GM19193 (cell line): ENCODE results near the gene ZFC3H1.

Experiments used
- POLR2A ChIP-seq: IDR thresholded peaks from 4 replicates; pipeline ENCODE4 v1.6.1; 2011; ENCODE audit not compliant: insufficient read depth, insufficient read length; ENCODE audit errors: extremely low read depth

The ZFC3H1 gene

GRCh38 chr12:71654200-71654599 lies 9.4 kb downstream of the ZFC3H1 start:
- no peak for TF ChIP-seq POLR2A

- TF ChIP-seq POLR2A, result no peak
Observed at GRCh38 chr12:71653137-71653536, 10.5 kb downstream of the ZFC3H1 start.

GRCh38 chr12:71652656-71653055 lies 11.0 kb downstream of the ZFC3H1 start:
- TF ChIP-seq POLR2A, result no peak

GRCh38 chr12:71649401-71649800 lies 14.2 kb downstream of the ZFC3H1 start:
- no peak for TF ChIP-seq POLR2A

- TF ChIP-seq POLR2A, result no peak
Observed at GRCh38 chr12:71648537-71648936, 15.1 kb downstream of the ZFC3H1 start.

GRCh38 chr12:71646512-71646911 lies 17.1 kb downstream of the ZFC3H1 start:
- TF ChIP-seq POLR2A, result no peak

GRCh38 chr12:71645268-71645667 lies 18.4 kb downstream of the ZFC3H1 start:
- TF ChIP-seq POLR2A, result no peak

- no peak for TF ChIP-seq POLR2A
Observed at GRCh38 chr12:71642264-71642663, 21.4 kb downstream of the ZFC3H1 start.

- no peak for TF ChIP-seq POLR2A
Observed at GRCh38 chr12:71641390-71641789, 22.3 kb downstream of the ZFC3H1 start.

GRCh38 chr12:71640316-71640715 lies 23.3 kb downstream of the ZFC3H1 start:
- no peak for TF ChIP-seq POLR2A

GRCh38 chr12:71639341-71639760 lies 24.3 kb downstream of the ZFC3H1 start:
- TF ChIP-seq POLR2A, result no peak

- no peak for TF ChIP-seq POLR2A
Observed at GRCh38 chr12:71638499-71638898, 25.1 kb downstream of the ZFC3H1 start.

- no peak for TF ChIP-seq POLR2A
Observed at GRCh38 chr12:71636704-71637115, 26.9 kb downstream of the ZFC3H1 start.

- TF ChIP-seq POLR2A, result no peak
Observed at GRCh38 chr12:71627438-71628002, 36.1 kb downstream of the ZFC3H1 start.

GRCh38 chr12:71626768-71627167 lies 36.9 kb downstream of the ZFC3H1 start:
- no peak for TF ChIP-seq POLR2A

- no peak for TF ChIP-seq POLR2A
Observed at GRCh38 chr12:71626098-71626497, 37.5 kb downstream of the ZFC3H1 start.

- TF ChIP-seq POLR2A, result no peak
Observed at GRCh38 chr12:71625476-71625875, 38.2 kb downstream of the ZFC3H1 start.
